SK-N-SH treated with all-trans-retinoic acid at 6 μM for 48 hours (cell line): Measurements from ENCODE around the gene AMDHD2.

Experiments
- ATAC-seq: fragments of 200-7000 bp; cut with Tn5 transposase; 3 replicates; pipeline ENCODE4 v1.9.1; 2020; ENCODE audit warnings: mild to moderate bottlenecking, moderate library complexity
- ARNTL ChIP-seq: fragments of 450-650 bp; formaldehyde crosslinking; IDR thresholded peaks from 2 replicates; pipeline ENCODE4 v1.5.0; 2020; ENCODE audit warnings: low read depth, mild to moderate bottlenecking, moderate library complexity, borderline replicate concordance
- CREB5 ChIP-seq: fragments of 250-450 bp; sonication (Bioruptor Pico); IDR thresholded peaks from 2 replicates; pipeline ENCODE4 v1.5.1; 2020; ENCODE audit warnings: low read depth, mild to moderate bottlenecking, moderate library complexity
- CSDC2 ChIP-seq: fragments of 250-450 bp; sonication (Bioruptor Pico); IDR thresholded peaks from 2 replicates; pipeline ENCODE4 v1.5.0; 2020; ENCODE audit warnings: mild to moderate bottlenecking, moderate library complexity
- ESRRG ChIP-seq: fragments of 250-450 bp; sonication (Bioruptor Pico); IDR thresholded peaks from 2 replicates; pipeline ENCODE4 v1.6.1; 2021; ENCODE audit warnings: mild to moderate bottlenecking
- GLIS3 ChIP-seq: fragments of 250-450 bp; sonication (Bioruptor Pico); IDR thresholded peaks from 2 replicates; pipeline ENCODE4 v1.5.0; 2020; ENCODE audit warnings: mild to moderate bottlenecking, moderate library complexity
- ISL1 ChIP-seq: fragments of 250-450 bp; sonication (Bioruptor Pico); IDR thresholded peaks from 2 replicates; pipeline ENCODE4 v2.1.2; 2022; ENCODE audit warnings: mild to moderate bottlenecking, moderate library complexity
- PATZ1 ChIP-seq: fragments of 250-450 bp; sonication (Bioruptor Pico); IDR thresholded peaks from 2 replicates; pipeline ENCODE4 v1.8.0; 2020; ENCODE audit warnings: mild to moderate bottlenecking, moderate library complexity, borderline replicate concordance
- POU6F1 ChIP-seq: fragments of 250-450 bp; sonication (Bioruptor Pico); IDR thresholded peaks from 2 replicates; pipeline ENCODE4 v1.8.0; 2021; ENCODE audit warnings: low read depth, mild to moderate bottlenecking, moderate library complexity, borderline replicate concordance
- PPARA ChIP-seq: fragments of 250-450 bp; sonication (Bioruptor Pico); IDR thresholded peaks from 2 replicates; pipeline ENCODE4 v1.5.0; 2020; ENCODE audit warnings: mild to moderate bottlenecking, borderline replicate concordance
- RARB ChIP-seq: fragments of 250-450 bp; sonication (Bioruptor Pico); IDR thresholded peaks from 2 replicates; pipeline ENCODE4 v1.8.0; 2021; ENCODE audit warnings: mild to moderate bottlenecking, moderate library complexity
- SNAI2 ChIP-seq: fragments of 250-450 bp; sonication (Bioruptor Pico); IDR thresholded peaks from 2 replicates; pipeline ENCODE4 v1.5.0; 2020; ENCODE audit warnings: mild to moderate bottlenecking, moderate library complexity
- TCF4 ChIP-seq: fragments of 250-450 bp; sonication (Bioruptor Pico); IDR thresholded peaks from 2 replicates; pipeline ENCODE4 v1.8.0; 2021; ENCODE audit warnings: mild to moderate bottlenecking, moderate library complexity, borderline replicate concordance
- TOX ChIP-seq: fragments of 250-450 bp; sonication (Bioruptor Pico); IDR thresholded peaks from 2 replicates; pipeline ENCODE4 v1.8.0; 2021; ENCODE audit warnings: mild to moderate bottlenecking, moderate library complexity, borderline replicate concordance
- ZC3H10 ChIP-seq: fragments of 250-450 bp; sonication (Bioruptor Pico); IDR thresholded peaks from 2 replicates; pipeline ENCODE4 v1.5.1; 2021; ENCODE audit warnings: mild to moderate bottlenecking, moderate library complexity
- ZFP3 ChIP-seq: fragments of 250-450 bp; sonication (Bioruptor Pico); IDR thresholded peaks from 2 replicates; pipeline ENCODE4 v1.5.0; 2020; ENCODE audit warnings: mild to moderate bottlenecking, moderate library complexity
- ZFP30 ChIP-seq: fragments of 450-650 bp; formaldehyde crosslinking; IDR thresholded peaks from 2 replicates; pipeline ENCODE4 v1.5.0; 2022; ENCODE audit warnings: mild to moderate bottlenecking, moderate library complexity
- ZNF565 ChIP-seq: fragments of 450-650 bp; formaldehyde crosslinking; conservative IDR thresholded peaks from 2 replicates; pipeline ENCODE4 v1.5.0; 2020; ENCODE audit warnings: low read depth, mild to moderate bottlenecking, moderate library complexity
- ZNF8 ChIP-seq: fragments of 450-650 bp; formaldehyde crosslinking; IDR thresholded peaks from 2 replicates; pipeline ENCODE4 v1.5.0; 2020; ENCODE audit warnings: mild to moderate bottlenecking, moderate library complexity

AMDHD2 gene

GRCh38 chr16:2515180-2515851 is 4.9 kb upstream of the AMDHD2 start:
- TF ChIP-seq PATZ1 (CRISPR knock-in tag) (no peak), ESRRG (no peak), CSDC2 (CRISPR knock-in tag) (no peak), ZFP3 (CRISPR knock-in tag) (no peak), CREB5 (no peak), POU6F1 (CRISPR knock-in tag) (no peak), ZFP30 (CRISPR knock-in tag) (no peak), TOX (no peak), ZC3H10 (CRISPR knock-in tag) (no peak), ARNTL (CRISPR knock-in tag) (no peak), SNAI2 (CRISPR knock-in tag) (no peak), TCF4 (CRISPR knock-in tag) (no peak), RARB (CRISPR knock-in tag) (no peak)

GRCh38 chr16:2516391-2517240 is 3.6 kb upstream of the AMDHD2 start:
- no peak for ATAC-seq
- TF ChIP-seq RARB (CRISPR knock-in tag) (no peak), PPARA (no peak), ZFP30 (CRISPR knock-in tag) (no peak)

More at GRCh38 chr16:2515180-2515851, 4.9 kb upstream of the AMDHD2 start:
- no peak for ATAC-seq

- no peak for TF ChIP-seq ISL1 (CRISPR knock-in tag)
- TF ChIP-seq CSDC2 (CRISPR knock-in tag), result no peak
- no peak for TF ChIP-seq POU6F1 (CRISPR knock-in tag)
- TF ChIP-seq GLIS3 (CRISPR knock-in tag), result no peak
- TF ChIP-seq ZNF8 (CRISPR knock-in tag), result no peak
- TF ChIP-seq SNAI2 (CRISPR knock-in tag), result no peak
- no peak for TF ChIP-seq ZNF565 (CRISPR knock-in tag)
- no peak for TF ChIP-seq PATZ1 (CRISPR knock-in tag)
- ATAC-seq, result no peak
Observed at GRCh38 chr16:2517954-2518605, 2.1 kb upstream of the AMDHD2 start.
